ENCODE measurements around the gene PLCB3.

The PLCB3 gene

GRCh38 chr11:64285885-64286800, 34.8 kb downstream of the PLCB3 start:
- no peak for DNase-seq (ENCODE audit: low read depth in 2 of 2)

- DNase-seq (ENCODE audit: low read depth in 2 of 2) = no peak
These were observed 35.5 kb downstream of the PLCB3 start for GRCh38 chr11:64286801-64287159.

GRCh38 chr11:64287676-64288352, 36.5 kb downstream of the PLCB3 start:
- no peak for DNase-seq (ENCODE audit: low read depth in 2 of 2)

- no peak for DNase-seq (ENCODE audit: low read depth in 2 of 2)
These were observed 37.0 kb downstream of the PLCB3 start for GRCh38 chr11:64288353-64288750.

- DNase-seq (ENCODE audit: low read depth in 2 of 2) = no peak
These were observed 37.8 kb downstream of the PLCB3 start for GRCh38 chr11:64289002-64289564.

GRCh38 chr11:64290352-64291261, 39.3 kb downstream of the PLCB3 start:
- no peak for DNase-seq (ENCODE audit: low read depth in 2 of 2)

GRCh38 chr11:64291262-64291751, 40.0 kb downstream of the PLCB3 start, which contains the start of gene KCNK4:
Gene KCNK4 (plus strand): TSS chr11:64291302. CDS start chr11:64293019, 1,717 bp downstream.
- no peak for DNase-seq (ENCODE audit: low read depth in 2 of 2)

- DNase-seq (ENCODE audit: low read depth in 2 of 2) = peak in 1 of 2 donors; percentile 33
These were observed 40.6 kb downstream of the PLCB3 start for GRCh38 chr11:64291752-64292459.

- DNase-seq (ENCODE audit: low read depth in 2 of 2) = no peak
These were observed 41.3 kb downstream of the PLCB3 start for GRCh38 chr11:64292460-64293254.

GRCh38 chr11:64294774-64295173, 43.4 kb downstream of the PLCB3 start:
- no peak for DNase-seq (ENCODE audit: low read depth in 2 of 2)

GRCh38 chr11:64295760-64296159, 44.4 kb downstream of the PLCB3 start:
- DNase-seq (ENCODE audit: low read depth in 2 of 2) = no peak

GRCh38 chr11:64296236-64296635, 44.9 kb downstream of the PLCB3 start:
- no peak for DNase-seq (ENCODE audit: low read depth in 2 of 2)

GRCh38 chr11:64296830-64297698, 45.7 kb downstream of the PLCB3 start:
- no peak for DNase-seq (ENCODE audit: low read depth in 2 of 2)

- DNase-seq (ENCODE audit: low read depth in 2 of 2) = no peak
These were observed 46.5 kb downstream of the PLCB3 start for GRCh38 chr11:64297699-64298358.

- no peak for DNase-seq (ENCODE audit: low read depth in 2 of 2)
These were observed 47.9 kb downstream of the PLCB3 start for GRCh38 chr11:64298966-64299846.

GRCh38 chr11:64299847-64300648, 48.7 kb downstream of the PLCB3 start, which contains the start of gene CATSPERZ:
Gene CATSPERZ (plus strand): TSS chr11:64300358. CDS start chr11:64300411, 53 bp downstream.
- no peak for DNase-seq (ENCODE audit: low read depth in 2 of 2)

Data from stimulated activated CD8-positive, alpha-beta memory T cell treated with anti-CD3 and anti-CD28 coated beads, Interleukin-7, amount 100 ng/mL, for 4 hours (primary cell).